ENCODE data around the gene LYPLAL1. TPM values are rescaled to one million over a fixed set of nuclear protein-coding genes. Genes with fewer than 3 reads are reported as not detected.

The LYPLAL1 gene
- total RNA-seq, 1 experiment from 2014 or later, result 21.1 TPM

DNA sequence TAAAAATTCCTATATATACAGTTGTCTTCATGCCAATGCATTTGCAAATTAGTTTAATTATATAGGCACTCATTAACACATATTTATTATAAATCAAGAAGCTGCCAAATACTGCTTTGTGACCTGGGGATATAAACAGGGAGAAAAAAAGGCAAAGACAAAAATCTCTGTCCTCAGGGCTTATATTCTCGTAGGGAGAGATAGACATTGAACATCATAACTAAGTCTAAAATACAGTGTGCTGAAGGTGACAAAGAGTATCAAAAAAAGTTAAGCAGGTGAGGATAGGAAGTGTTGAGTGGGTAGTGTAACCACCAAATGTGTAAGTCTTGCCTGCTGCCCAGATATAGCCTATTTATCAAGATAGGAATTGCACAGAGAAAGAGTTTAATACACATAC lies 40.7 kb upstream of the LYPLAL1 start:
- Histone ChIP-seq H2BK12ac (ENCODE audit: insufficient read length, low read depth, low read length) (no peak overlapping the region), H3K4me2 (ENCODE audit: insufficient read depth, insufficient read length, low read length) (no peak overlapping the region), H3K23ac (ENCODE audit: insufficient read length, low read depth, low read length) (no peak overlapping the region), H4K91ac (ENCODE audit: insufficient read length, low read depth, low read length) (no peak overlapping the region), H2BK5ac (ENCODE audit: insufficient read length, low read length) (no peak overlapping the region), H3K4ac (ENCODE audit: low read depth, low read length) (no peak overlapping the region), H3K23me2 (ENCODE audit: insufficient read length, low read depth, low read length, poor library complexity, severe bottlenecking) (no peaks in the 10 kb centered on the region), H3K18ac (ENCODE audit: insufficient read length, low read depth, low read length) (no peak overlapping the region), H3K9me3 (ENCODE audit: control insufficient read depth, low read depth, low read length) (no peaks in the 10 kb centered on the region), H3K56ac (ENCODE audit: insufficient read length, low read depth, low read length) (no peak overlapping the region), H3K27me3 (ENCODE audit: insufficient read depth, low read length) (no peaks in the 10 kb centered on the region), H2AK5ac (ENCODE audit: insufficient read length, low read length) (no peak overlapping the region), H3K14ac (ENCODE audit: insufficient read depth, low read length) (no peak overlapping the region), H2BK120ac (ENCODE audit: low read depth, low read length, poor library complexity, severe bottlenecking) (no peak overlapping the region), H2AFZ (ENCODE audit: low read length) (no peak overlapping the region), H4K5ac (ENCODE audit: insufficient read length, low read depth, low read length) (no peak overlapping the region), H3K4me1 (ENCODE audit: insufficient read depth, low read length) (no peaks in the 10 kb centered on the region), H4K20me1 (ENCODE audit: control insufficient read depth, insufficient read depth, insufficient read length) (no peaks in the 10 kb centered on the region), H2BK20ac (ENCODE audit: low read depth, low read length, poor library complexity, severe bottlenecking) (no peak overlapping the region), H3K9ac (ENCODE audit: extremely low read depth, insufficient read length, low read length) (no peak overlapping the region), H2BK15ac (ENCODE audit: low read depth, low read length) (no peak overlapping the region), H4K8ac (replicated peaks; ENCODE audit: insufficient read length, low read depth, low read length) (no peak overlapping the region), H3T11ph (ENCODE audit: low read length) (no peak overlapping the region), H3K27ac (ENCODE audit: insufficient read length, low read depth, low read length) (no peak overlapping the region), H3K79me2 (ENCODE audit: insufficient read depth, low read length) (no peaks in the 10 kb centered on the region), H3K79me1 (ENCODE audit: insufficient read depth, low read depth, low read length, poor library complexity, severe bottlenecking) (no peaks in the 10 kb centered on the region)
- DNase-seq, result no peak
- Mint-ChIP-seq H3K36me3 (ENCODE audit: insufficient read depth in 1 of 3, low read depth in 3 of 3) (no peaks in the 10 kb centered on the region), H3K9me3 (no peaks in the 10 kb centered on the region), H3K4me3 (no peak overlapping the region), H3K4me1 (peaks cover 4 to 6% of the 10 kb centered on the region in 2 experiments), H3K27me3 (ENCODE audit: low read depth) (no peaks in the 10 kb centered on the region), H3K27ac (no peak overlapping the region)
- TF ChIP-seq, protein P1, sequence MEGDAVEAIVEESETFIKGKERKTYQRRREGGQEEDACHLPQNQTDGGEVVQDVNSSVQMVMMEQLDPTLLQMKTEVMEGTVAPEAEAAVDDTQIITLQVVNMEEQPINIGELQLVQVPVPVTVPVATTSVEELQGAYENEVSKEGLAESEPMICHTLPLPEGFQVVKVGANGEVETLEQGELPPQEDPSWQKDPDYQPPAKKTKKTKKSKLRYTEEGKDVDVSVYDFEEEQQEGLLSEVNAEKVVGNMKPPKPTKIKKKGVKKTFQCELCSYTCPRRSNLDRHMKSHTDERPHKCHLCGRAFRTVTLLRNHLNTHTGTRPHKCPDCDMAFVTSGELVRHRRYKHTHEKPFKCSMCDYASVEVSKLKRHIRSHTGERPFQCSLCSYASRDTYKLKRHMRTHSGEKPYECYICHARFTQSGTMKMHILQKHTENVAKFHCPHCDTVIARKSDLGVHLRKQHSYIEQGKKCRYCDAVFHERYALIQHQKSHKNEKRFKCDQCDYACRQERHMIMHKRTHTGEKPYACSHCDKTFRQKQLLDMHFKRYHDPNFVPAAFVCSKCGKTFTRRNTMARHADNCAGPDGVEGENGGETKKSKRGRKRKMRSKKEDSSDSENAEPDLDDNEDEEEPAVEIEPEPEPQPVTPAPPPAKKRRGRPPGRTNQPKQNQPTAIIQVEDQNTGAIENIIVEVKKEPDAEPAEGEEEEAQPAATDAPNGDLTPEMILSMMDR (conservative IDR thresholded peaks at IDR 0.05), result no peak
- WGBS (ENCODE audit: extremely low coverage, insufficient read length, low lambda C conversion rate), result no CpG with 5 or more reads among the region's 1 CpG
